ENCODE results near the gene ARFRP1. TPM values are rescaled to one million over a fixed set of nuclear protein-coding genes. Genes with fewer than 3 reads are reported as not detected.
A peak's percentile ranks its signal among the peaks of the same experiment; 100 is the strongest.

The ARFRP1 gene
- total and polyA plus RNA-seq, 2 of the 13 experiments (the other 11 are each of a cell fraction or from before 2014, with no cell fraction given) = 32.0 to 51.1 TPM

GRCh38 chr20:63706852-63707557, 771 bp downstream of the ARFRP1 start (continued):
- TF ChIP-seq ZFP36L1 (CRISPR knock-in tag; IDR thresholded peaks at IDR 0.05) (0 out of 2 replicates have a peak, but pooled peaks have one; percentile 57), TEF (CRISPR knock-in tag; IDR thresholded peaks at IDR 0.05) (no peak), ZNF577 (CRISPR knock-in tag; IDR thresholded peaks at IDR 0.05; ENCODE audit: borderline replicate concordance, low read depth) (peak; percentile 46; the same call in 1 of the 2 replicates), ARNTL (CRISPR knock-in tag; IDR thresholded peaks at IDR 0.05) (peak; percentile 53; the same call in 1 of the 2 replicates), ZNF740 (CRISPR knock-in tag; IDR thresholded peaks at IDR 0.05) (no peak), THRA (CRISPR knock-in tag; IDR thresholded peaks at IDR 0.05; ENCODE audit: borderline replicate concordance) (peak; percentile 69; the same call in 1 of the 2 replicates), KLF12 (CRISPR knock-in tag; IDR thresholded peaks at IDR 0.05; ENCODE audit: borderline replicate concordance) (peak; percentile 89; the same call in 1 of the 2 replicates), ZBED4 (CRISPR knock-in tag; IDR thresholded peaks at IDR 0.05; ENCODE audit: borderline replicate concordance) (peak; percentile 79; the same call in 1 of the 2 replicates), ZHX1 (CRISPR knock-in tag; IDR thresholded peaks at IDR 0.05; ENCODE audit: low read depth) (0 out of 2 replicates have a peak, but pooled peaks have one; percentile 89), TFDP2 (CRISPR knock-in tag; IDR thresholded peaks at IDR 0.05) (peak; percentile 46; the same call in 1 of the 2 replicates), ELF3 (CRISPR knock-in tag; IDR thresholded peaks at IDR 0.05) (peak; percentile 72; the same call in 1 of the 2 replicates), SIX1 (CRISPR knock-in tag; IDR thresholded peaks at IDR 0.05; ENCODE audit: borderline replicate concordance) (no peak), ZNF780A (CRISPR knock-in tag; IDR thresholded peaks at IDR 0.05) (no peak; the same call in 1 of the 2 replicates), POLR2G (IDR thresholded peaks at IDR 0.05; ENCODE audit: low read depth, low read length) (no peak), ZNF274 (CRISPR knock-in tag; IDR thresholded peaks at IDR 0.05) (no peak), ZNF839 (CRISPR knock-in tag; IDR thresholded peaks at IDR 0.05; ENCODE audit: borderline replicate concordance) (peak; percentile 64; the same call in 1 of the 2 replicates), GABPA (IDR thresholded peaks at IDR 0.05; ENCODE audit: low read depth, low read length) (no peak), GABPA (CRISPR knock-in tag; IDR thresholded peaks at IDR 0.05; ENCODE audit: low read depth) (peak; percentile 63)
